HEK293 (cell line): ENCODE results near the gene EEIG2.

ENCODE experiments used
- CTCF ChIA-PET: fragments of 350-600 bp; formaldehyde crosslinking; extraction: SDS; loops from one replicate; lab custom pipeline; 2021; ENCODE audit warnings: antibody characterized with exemption; lab: Yijun Ruan, JAX
- POLR2A ChIA-PET: fragments of 300-600 bp; formaldehyde crosslinking; extraction: SDS; loops from one replicate; lab custom pipeline; 2020; ENCODE audit warnings: antibody characterized with exemption, inconsistent platforms; lab: Yijun Ruan, JAX
- H3K27ac ChIP-seq: fragments of 200-500 bp; sonication (Bioruptor generic); 2 replicates; pipeline ENCODE4 v1.5.1; 2014; ENCODE audit warnings: low read depth, low read length, control low read depth, inconsistent platforms; ENCODE audit errors: extremely low read depth
- H3K36me3 ChIP-seq, 2 experiments: fragments of 200-500 bp in 1 of 2; sonication (Bioruptor generic) in 1 of 2; 1 replicate in 1 of 2; 2 replicates in 1 of 2; pipeline ENCODE4 v1.5.1; 2014 to 2017; ENCODE audit warnings: inconsistent platforms in 2 of 2, low read length in 2 of 2; ENCODE audit not compliant: control insufficient read depth in 2 of 2, insufficient read depth in 1 of 2
- H3K4me1 ChIP-seq: fragments of 200-500 bp; sonication (Bioruptor generic); 2 replicates; pipeline ENCODE4 v1.5.1; 2014; ENCODE audit warnings: mild to moderate bottlenecking, low read length, inconsistent platforms; ENCODE audit not compliant: control insufficient read depth, insufficient read depth
- H3K4me3 ChIP-seq: 2 replicates; pipeline ENCODE4 v1.5.1; 2011; ENCODE audit warnings: low read depth, mild to moderate bottlenecking, control low read depth, low read length, moderate library complexity
- H3K9me3 ChIP-seq: fragments of 200-500 bp; sonication (Bioruptor generic); 2 replicates; pipeline ENCODE4 v1.5.1; 2014; ENCODE audit warnings: low read depth, low read length, inconsistent platforms; ENCODE audit not compliant: control insufficient read depth, insufficient read depth
- ATF2 ChIP-seq: fragments of 450-650 bp; formaldehyde crosslinking; IDR thresholded peaks from 2 replicates; pipeline ENCODE4 v1.5.1; 2016; ENCODE audit warnings: missing biosample characterization, missing genetic modification characterization, low read depth
- ELK4 ChIP-seq: IDR thresholded peaks from 2 replicates; pipeline ENCODE4 v1.6.1; 2011; ENCODE audit warnings: mild to moderate bottlenecking, low read depth, low read length, borderline replicate concordance
- HIC1 ChIP-seq: fragments of 450-650 bp; formaldehyde crosslinking; IDR thresholded peaks from 2 replicates; pipeline ENCODE4 v1.5.1; 2016; ENCODE audit warnings: missing biosample characterization, missing genetic modification characterization
- KLF1 ChIP-seq: fragments of 450-650 bp; formaldehyde crosslinking; IDR thresholded peaks from 2 replicates; pipeline ENCODE4 v1.5.1; 2016; ENCODE audit warnings: missing biosample characterization, missing genetic modification characterization
- PBX3 ChIP-seq: sonication (generic); formaldehyde crosslinking; IDR thresholded peaks from 2 replicates; pipeline ENCODE4 v1.8.1; 2022; ENCODE audit warnings: mild to moderate bottlenecking, moderate library complexity, missing genetic modification reagents
- SCRT2 ChIP-seq: fragments of 450-650 bp; formaldehyde crosslinking; IDR thresholded peaks from 2 replicates; pipeline ENCODE4 v1.5.1; 2016; ENCODE audit warnings: missing biosample characterization, missing genetic modification characterization
- ZBTB17 ChIP-seq: fragments of 450-650 bp; formaldehyde crosslinking; IDR thresholded peaks from 2 replicates; pipeline ENCODE4 v1.5.1; 2016; ENCODE audit warnings: missing biosample characterization, missing genetic modification characterization
- ZBTB20 ChIP-seq: fragments of 450-650 bp; formaldehyde crosslinking; IDR thresholded peaks from 2 replicates; pipeline ENCODE4 v1.5.1; 2016; ENCODE audit warnings: missing biosample characterization, missing genetic modification characterization
- ZFP69B ChIP-seq: fragments of 450-650 bp; formaldehyde crosslinking; IDR thresholded peaks from 2 replicates; pipeline ENCODE4 v1.5.1; 2016; ENCODE audit warnings: missing biosample characterization, missing genetic modification characterization
- ZNF24 ChIP-seq: fragments of 450-650 bp; formaldehyde crosslinking; IDR thresholded peaks from 2 replicates; pipeline ENCODE4 v1.5.1; 2016; ENCODE audit warnings: missing biosample characterization, missing genetic modification characterization
- ZNF518A ChIP-seq: fragments of 450-650 bp; formaldehyde crosslinking; conservative IDR thresholded peaks from 2 replicates; pipeline ENCODE4 v1.5.1; 2016; ENCODE audit warnings: low read depth, missing biosample characterization, missing genetic modification characterization
- ZNF629 ChIP-seq: fragments of 450-650 bp; formaldehyde crosslinking; IDR thresholded peaks from 2 replicates; pipeline ENCODE4 v1.5.1; 2017; ENCODE audit warnings: missing biosample characterization, missing genetic modification characterization
- ZNF660 ChIP-seq: fragments of 450-650 bp; IDR thresholded peaks from 2 replicates; pipeline ENCODE4 v1.5.1; 2018; ENCODE audit warnings: missing biosample characterization, mild to moderate bottlenecking, missing genetic modification characterization
- ZNF768 ChIP-seq: fragments of 450-650 bp; formaldehyde crosslinking; IDR thresholded peaks from 2 replicates; pipeline ENCODE4 v1.5.1; 2018; ENCODE audit warnings: missing biosample characterization, mild to moderate bottlenecking, missing genetic modification characterization
- ZNF776 ChIP-seq: fragments of 450-650 bp; formaldehyde crosslinking; IDR thresholded peaks from 2 replicates; pipeline ENCODE4 v1.5.0; 2017; ENCODE audit warnings: missing biosample characterization, missing genetic modification characterization, borderline replicate concordance
- ZNF830 ChIP-seq: fragments of 450-650 bp; IDR thresholded peaks from 2 replicates; pipeline ENCODE4 v1.5.0; 2018; ENCODE audit warnings: missing biosample characterization, missing genetic modification characterization, low read depth, mild to moderate bottlenecking, moderate library complexity

Gene EEIG2

GRCh38 chr1:108568589-108568988 lies 8.7 kb downstream of the EEIG2 start (continued):
- TF ChIP-seq ZNF518A (tag by site-specific recombination), result no peak

- Histone ChIP-seq H3K9me3 (no peaks in the 10 kb centered on the region), H3K36me3 (no peaks in the 10 kb centered on the region), H3K4me1 (peaks cover 4% of the 10 kb centered on the region; the same call in 1 of the 2 replicates), H3K27ac (no peak overlapping the region), H3K4me3 (no peak overlapping the region)
- POLR2A ChIA-PET, result interaction anchor here (1.5 kb wide), 1 partner anchor 123 kb away, joined by 6 read pairs; the partner anchor contains the start of gene PRPF38B
- CTCF ChIA-PET, result interaction anchor here (0.7 to 3.1 kb wide), 6 partner anchors 9 to 74 kb away, joined by 3 to 16 read pairs (median 4); partner anchors contain the start of gene EEIG2
- TF ChIP-seq ZNF776 (tag by site-specific recombination) (no peak), ZNF660 (tag by site-specific recombination) (0 out of 2 replicates have a peak, but pooled peaks have one; percentile 53), ZNF768 (no peak), HIC1 (peak; percentile 38; the same call in 1 of the 2 replicates), PBX3 (CRISPR knock-in tag) (no peak), ZNF24 (tag by site-specific recombination) (no peak), ZBTB20 (no peak), KLF1 (tag by site-specific recombination) (no peak), ATF2 (peak; percentile 75), ELK4 (no peak), ZFP69B (tag by site-specific recombination) (no peak), SCRT2 (tag by site-specific recombination) (peak; percentile 68; the same call in 1 of the 2 replicates), ZNF830 (tag by site-specific recombination) (no peak), ZBTB17 (tag by site-specific recombination) (0 out of 2 replicates have a peak, but pooled peaks have one; percentile 18), ZNF629 (tag by site-specific recombination) (0 out of 2 replicates have a peak, but pooled peaks have one; percentile 31)
These were observed 9.3 kb downstream of the EEIG2 start for GRCh38 chr1:108569097-108569728.
